Naive thymus-derived CD8-positive, alpha-beta T cell (primary cell): Measurements from ENCODE around the gene MYO1E. TPM values are rescaled to one million over a fixed set of nuclear protein-coding genes. Genes with fewer than 3 reads are reported as not detected.
"Not testable (repeated sequence)": the region's sequence is repeated elsewhere in the genome, so short reads cannot be mapped to it uniquely, and the experiment has no call there.

ENCODE experiments used
- ATAC-seq, 2 donors: fragments of 150-1000 bp; cut with Tn5 transposase in 1 of 2; sonication (Bioruptor Pico), chemical (Tn5 transposase) in 1 of 2; 1 replicate in 1 of 2; 2 replicates in 1 of 2; pipeline ENCODE4 v1.10.0; 2021; ENCODE audit warnings: mild to moderate bottlenecking in 2 of 2, moderate library complexity in 2 of 2
- POLR2A ChIA-PET: fragments of 350-600 bp; sonication (Branson Sonifier 250); formaldehyde crosslinking; loops from one replicate; lab custom pipeline; 2021; ENCODE audit warnings: antibody characterized with exemption; lab: Charles Lee
- DNase-seq, 10 donors: peaks; one replicate each; pipeline versions ENCODE4 v3.0.0 to v3.0.0-alpha.2; 2020 to 2022
- H3K27ac Mint-ChIP-seq, 10 donors: one replicate each; pipeline ENCODE4 v1.8.0; 2020 to 2022; ENCODE audit warnings: mild to moderate bottlenecking in 10 of 10, mixed read lengths in 10 of 10, moderate library complexity in 4 of 10, inconsistent platforms in 1 of 10
- H3K27me3 Mint-ChIP-seq, 5 donors: one replicate each; pipeline ENCODE4 v1.8.0; 2021 to 2022; ENCODE audit warnings: mixed read lengths in 5 of 5
- H3K36me3 Mint-ChIP-seq, 3 donors: one replicate each; pipeline ENCODE4 v1.8.0; 2020 to 2022; ENCODE audit warnings: mixed read lengths in 3 of 3, mild to moderate bottlenecking in 2 of 3, inconsistent platforms in 1 of 3
- H3K4me1 Mint-ChIP-seq, 4 donors: one replicate each; pipeline ENCODE4 v1.8.0; 2021 to 2022; ENCODE audit warnings: mixed read lengths in 4 of 4
- H3K4me3 Mint-ChIP-seq, 10 donors: one replicate each; pipeline ENCODE4 v1.8.0; 2020 to 2022; ENCODE audit warnings: mild to moderate bottlenecking in 10 of 10, mixed read lengths in 10 of 10, moderate library complexity in 6 of 10, inconsistent platforms in 1 of 10
- H3K9me3 Mint-ChIP-seq, 9 donors: one replicate each; pipeline ENCODE4 v1.8.0; 2020 to 2022; ENCODE audit warnings: mixed read lengths in 9 of 9, mild to moderate bottlenecking in 3 of 9, inconsistent platforms in 1 of 9, moderate library complexity in 1 of 9
- polyA plus RNA-seq, 3 donors: library from polyadenylated mRNA; unstranded; fragments of 300-500 nt; fragmentation: Illumina TruSeq; gene quantifications; one replicate each; pipeline ENCODE4 v1.2.3, GENCODE V29; 2021
- total RNA-seq, 8 experiments: library from RNA in 2 of 8; stranded (reverse) in 2 of 8; gene quantifications; one replicate each; pipeline ENCODE4 v1.2.3 and lab custom pipeline; 2021 to 2026

MYO1E gene
- total and polyA plus RNA-seq, 5 experiments from 2014 or later: 0.53 to 7.4 (median 3.4) TPM; not detected in 1

DNA sequence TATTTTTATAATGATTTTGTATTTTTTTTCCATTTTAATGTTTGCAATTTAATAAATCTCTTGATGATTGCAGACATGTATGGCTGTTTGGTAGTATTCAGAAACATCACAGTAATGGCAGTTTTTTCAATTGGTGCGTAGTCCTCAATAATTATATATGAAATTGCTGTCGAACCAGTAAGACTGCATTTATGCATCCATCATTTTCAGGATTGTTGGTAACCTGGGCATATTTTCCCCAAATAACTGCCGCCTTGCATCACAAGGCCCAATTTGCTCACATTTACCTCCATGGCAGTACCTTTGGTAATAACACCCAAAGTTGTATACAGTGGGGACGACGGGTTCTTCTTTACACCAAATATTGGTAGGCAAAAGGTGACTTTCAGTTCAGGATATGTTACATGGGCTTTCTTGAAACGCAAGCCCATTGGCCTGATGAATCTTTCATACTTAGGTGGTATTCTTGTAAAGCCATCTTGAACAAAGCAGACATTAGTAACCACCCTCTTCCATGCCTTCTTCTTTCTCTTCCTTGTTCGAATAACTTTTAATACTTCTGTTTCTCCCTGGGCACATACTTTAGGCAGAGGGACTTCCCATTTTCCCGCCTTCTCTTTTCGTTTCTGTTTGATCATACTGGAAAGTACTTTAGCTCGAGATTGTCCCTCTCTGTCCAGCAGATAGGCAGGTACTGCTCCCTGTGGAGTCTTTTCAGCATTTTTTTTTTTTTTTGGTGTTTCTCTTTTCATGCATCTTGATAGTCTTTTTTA, 28.6 kb upstream of the MYO1E start:
- ATAC-seq, H3K27ac Mint-ChIP-seq, DNase-seq, H3K9me3 Mint-ChIP-seq, POLR2A ChIA-PET, H3K36me3 Mint-ChIP-seq, H3K27me3 Mint-ChIP-seq: not testable (repeated sequence)
- Mint-ChIP-seq H3K4me3 (peak overlapping the region in 1 of 10 donors; percentile 0), H3K4me1 (peaks cover 4 to 60% (median 8%) of the 10 kb centered on the region in 4 donors)

DNA sequence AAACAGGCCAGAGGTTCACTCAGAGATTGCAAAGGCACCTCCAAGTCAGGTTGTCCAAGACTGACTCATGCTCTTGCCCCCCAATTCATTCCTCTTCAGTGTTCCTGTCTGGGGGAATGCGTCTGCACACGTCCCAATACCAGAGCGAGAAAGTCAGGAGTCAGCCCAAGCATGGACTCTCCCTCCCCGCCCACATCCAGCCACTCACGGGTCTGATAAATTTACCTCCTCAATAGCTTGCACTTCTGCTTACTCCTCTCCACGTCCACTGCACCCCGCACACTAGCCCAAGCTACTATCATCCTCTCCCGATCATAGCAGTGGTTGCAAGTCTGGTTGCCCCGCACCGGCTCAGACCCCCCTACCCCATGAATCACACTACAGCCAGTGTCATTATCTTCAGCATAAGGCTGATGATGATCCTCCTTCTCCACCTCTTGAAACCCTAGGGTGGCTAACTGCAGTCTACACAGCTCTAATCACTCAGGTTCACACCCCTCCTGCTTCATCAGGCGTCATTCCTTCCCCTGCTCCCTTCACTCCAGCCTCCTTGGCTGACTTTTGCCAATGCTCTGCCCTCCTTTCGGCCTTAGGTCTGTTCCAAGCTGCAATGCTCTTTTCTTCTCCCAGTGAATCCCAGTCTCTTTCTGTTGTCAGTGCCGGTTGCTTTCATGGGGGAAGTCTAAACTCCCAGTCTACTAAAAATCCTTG, 27.6 kb upstream of the MYO1E start:
- ATAC-seq (no peak), DNase-seq (no peak)
- H3K4me3 Mint-ChIP-seq: peak overlapping the region in 1 of 10 donors; percentile 26
- POLR2A ChIA-PET: no interaction called here
- H3K27me3 Mint-ChIP-seq: peaks cover 0 to 11% (median 2%) of the 10 kb centered on the region in 5 donors
- no peaks in the 10 kb centered on the region for H3K36me3 Mint-ChIP-seq
- peaks cover 4 to 58% (median 8%) of the 10 kb centered on the region in 4 donors for H3K4me1 Mint-ChIP-seq
- peak overlapping the region in 1 of 10 donors; percentile 34 for H3K27ac Mint-ChIP-seq
- H3K9me3 Mint-ChIP-seq: no peaks in the 10 kb centered on the region

DNA sequence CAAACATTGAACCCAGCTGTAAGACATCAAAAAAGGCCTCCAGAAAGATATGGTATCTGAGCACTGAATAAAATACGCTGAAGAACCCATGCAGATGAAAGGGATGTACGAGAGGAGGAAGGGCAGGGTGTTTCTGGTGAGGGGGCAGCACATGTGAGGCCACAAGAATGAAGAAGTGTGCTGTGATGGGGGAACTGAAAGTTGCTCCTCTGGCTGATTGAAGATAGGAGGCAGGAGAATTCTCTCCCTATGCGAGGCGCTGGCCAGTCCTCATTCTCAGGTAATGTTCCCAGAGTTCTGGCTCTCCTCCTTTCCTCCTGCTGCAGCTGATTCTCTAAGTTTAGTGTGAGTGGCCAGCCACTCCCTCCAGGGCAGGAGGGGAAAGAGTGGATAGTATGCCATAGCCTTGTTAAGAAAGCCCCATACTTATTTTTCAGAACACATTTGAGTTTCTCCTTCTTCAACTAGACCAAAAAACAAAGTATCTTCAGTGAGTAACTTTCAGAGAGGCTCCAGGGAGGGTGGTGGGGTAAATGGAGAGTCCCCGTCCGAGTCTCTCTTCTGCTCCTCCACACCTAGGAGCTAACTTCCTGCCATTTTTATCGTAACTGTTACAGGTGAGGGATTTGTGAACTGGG, 26.9 kb upstream of the MYO1E start:
- H3K27ac Mint-ChIP-seq: peak overlapping the region in 2 of 10 donors; percentile 34 to 58
- POLR2A ChIA-PET: no interaction called here
- peak overlapping the region in 1 of 10 donors; percentile 26 for H3K4me3 Mint-ChIP-seq
- DNase-seq (peak in 1 of 10 donors; percentile 24), ATAC-seq (peak in 1 of 2 donors; percentile 62)
- no peaks in the 10 kb centered on the region for H3K36me3 Mint-ChIP-seq
- H3K4me1 Mint-ChIP-seq: peaks cover 4 to 51% (median 8%) of the 10 kb centered on the region in 4 donors
- no peaks in the 10 kb centered on the region for H3K9me3 Mint-ChIP-seq
- H3K27me3 Mint-ChIP-seq: peaks cover 0 to 11% (median 2%) of the 10 kb centered on the region in 5 donors

DNA sequence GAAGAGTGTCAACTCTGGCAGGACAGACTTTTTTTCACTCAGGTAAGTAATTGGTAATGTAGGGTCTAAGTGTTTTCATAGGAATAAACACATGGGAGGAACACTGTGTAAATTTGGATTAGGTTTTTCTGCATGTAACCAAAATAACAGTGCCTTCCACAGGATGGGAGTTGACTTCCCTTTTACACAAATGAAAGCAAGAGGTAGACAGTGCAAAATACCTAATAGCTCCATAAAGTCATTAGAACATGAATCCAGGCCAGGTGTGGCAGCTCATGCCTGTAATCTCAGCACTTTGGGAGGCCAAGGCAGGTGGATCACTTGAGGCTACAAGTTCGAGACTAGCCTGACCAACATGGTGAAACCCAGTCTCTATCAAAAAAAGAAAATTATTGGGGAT, 25.5 kb upstream of the MYO1E start:
- POLR2A ChIA-PET: no interaction called here
- ATAC-seq (no peak), DNase-seq (no peak)
- Mint-ChIP-seq H3K4me1 (peaks cover 4 to 43% (median 8%) of the 10 kb centered on the region in 4 donors), H3K27ac (no peak overlapping the region), H3K9me3 (no peaks in the 10 kb centered on the region), H3K36me3 (no peaks in the 10 kb centered on the region), H3K4me3 (no peak overlapping the region), H3K27me3 (peaks cover 0 to 11% (median 2%) of the 10 kb centered on the region in 5 donors)

DNA sequence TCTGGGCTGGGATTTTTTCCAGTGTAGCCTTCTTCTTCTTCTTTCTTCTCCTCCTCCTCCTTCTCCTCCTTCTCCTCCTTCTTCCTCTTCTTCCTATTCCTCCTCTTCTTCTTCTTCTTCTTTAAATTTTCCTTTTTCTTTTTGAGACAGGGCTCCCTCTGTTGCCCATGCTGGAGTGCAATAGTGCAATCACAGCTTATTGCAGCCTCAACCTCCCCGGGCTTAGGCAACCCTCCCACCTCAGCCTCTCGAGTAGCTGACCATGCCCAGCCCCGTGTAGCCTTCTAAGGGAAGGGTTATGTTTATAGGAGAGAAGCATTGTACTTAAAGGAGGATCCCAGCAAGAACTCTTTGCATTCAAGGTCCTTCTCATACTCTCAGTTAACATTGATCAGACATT, 24.0 kb upstream of the MYO1E start:
- Mint-ChIP-seq H3K9me3 (no peaks in the 10 kb centered on the region), H3K4me1 (peaks cover 7 to 43% (median 8%) of the 10 kb centered on the region in 4 donors), H3K36me3 (no peaks in the 10 kb centered on the region), H3K4me3 (no peak overlapping the region), H3K27me3 (peaks cover 0 to 11% (median 0%) of the 10 kb centered on the region in 5 donors), H3K27ac (peak overlapping the region in 1 of 10 donors; percentile 3)
- DNase-seq (no peak), ATAC-seq (no peak)
- POLR2A ChIA-PET: no interaction called here

DNA sequence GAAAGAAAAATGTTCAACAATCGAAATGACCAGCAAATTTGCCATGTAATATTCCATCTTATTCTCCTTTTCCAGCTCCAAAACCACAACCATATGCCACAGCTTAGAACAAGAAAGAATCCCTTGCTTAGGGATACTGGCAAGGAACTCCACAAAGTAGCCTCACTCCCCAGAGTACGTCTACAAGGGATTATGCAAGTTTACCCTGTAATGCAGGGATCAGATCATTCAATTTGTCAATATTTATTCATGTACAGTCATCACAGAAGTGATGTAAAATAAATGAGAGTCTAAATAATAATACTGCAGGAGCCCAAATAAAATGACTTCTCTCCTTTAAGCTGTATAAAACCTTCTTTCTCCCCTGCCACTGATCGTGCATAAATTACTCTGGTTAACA, 23.5 kb upstream of the MYO1E start:
- Mint-ChIP-seq H3K4me1 (peaks cover 7 to 39% (median 8%) of the 10 kb centered on the region in 4 donors), H3K27me3 (peaks cover 0 to 11% (median 0%) of the 10 kb centered on the region in 5 donors), H3K27ac (no peak overlapping the region), H3K9me3 (no peaks in the 10 kb centered on the region), H3K36me3 (no peaks in the 10 kb centered on the region), H3K4me3 (no peak overlapping the region)
- no peak for ATAC-seq
- POLR2A ChIA-PET: no interaction called here
- no peak for DNase-seq

DNA sequence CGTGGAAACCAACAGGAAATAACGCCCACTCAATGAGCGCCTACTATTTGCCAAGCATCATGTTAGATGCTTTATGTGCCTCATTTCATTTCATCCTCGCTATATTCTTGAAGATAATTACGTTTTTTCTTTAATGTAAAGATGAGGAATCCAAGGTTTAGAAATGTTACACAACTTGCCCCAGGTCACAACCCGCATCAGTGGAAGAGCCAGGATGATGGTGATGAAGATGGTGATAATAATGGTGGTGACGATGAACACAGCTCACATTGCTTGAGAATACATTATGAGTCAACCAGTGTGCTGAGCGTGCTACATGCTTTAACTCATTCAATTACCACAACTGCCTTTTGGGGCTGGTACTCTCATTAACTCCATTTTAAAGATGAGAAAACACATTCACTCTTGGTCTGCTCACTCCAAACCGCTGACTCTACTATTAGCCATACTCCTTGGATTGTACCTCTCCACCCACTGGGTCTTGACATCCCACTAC, 21.5 kb upstream of the MYO1E start:
- Mint-ChIP-seq H3K27ac (no peak overlapping the region), H3K36me3 (no peaks in the 10 kb centered on the region), H3K9me3 (no peaks in the 10 kb centered on the region), H3K4me1 (peaks cover 3 to 23% (median 3%) of the 10 kb centered on the region in 4 donors), H3K27me3 (peaks cover 0 to 11% (median 0%) of the 10 kb centered on the region in 5 donors), H3K4me3 (no peak overlapping the region)
- ATAC-seq: no peak
- POLR2A ChIA-PET: no interaction called here
- DNase-seq: no peak

DNA sequence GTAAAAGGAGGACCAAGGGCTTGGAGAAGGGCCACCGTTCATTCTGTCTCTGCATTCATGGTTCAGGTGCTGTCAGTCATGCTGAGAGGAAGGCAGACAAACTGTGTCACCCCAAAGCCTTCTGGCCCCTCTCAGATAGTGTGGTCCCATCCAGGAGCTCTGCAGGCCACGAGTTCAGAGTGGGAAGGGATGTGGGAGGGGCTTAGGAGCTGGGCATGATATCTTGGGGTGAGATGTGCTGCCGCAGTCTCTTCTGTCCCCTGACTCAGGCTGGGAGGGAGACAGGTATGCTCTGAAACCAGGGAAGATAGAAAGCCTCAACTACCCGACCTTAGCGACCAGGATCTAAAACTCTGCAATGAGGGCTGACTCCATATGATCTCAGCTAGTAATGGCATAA, 19.6 kb upstream of the MYO1E start:
- peaks cover 0 to 11% (median 1%) of the 10 kb centered on the region in 4 donors for H3K4me1 Mint-ChIP-seq
- H3K4me3 Mint-ChIP-seq: no peak overlapping the region
- H3K27me3 Mint-ChIP-seq: peaks cover 0 to 11% (median 0%) of the 10 kb centered on the region in 5 donors
- ATAC-seq (no peak), DNase-seq (no peak)
- H3K9me3 Mint-ChIP-seq: no peaks in the 10 kb centered on the region
- H3K36me3 Mint-ChIP-seq: no peaks in the 10 kb centered on the region
- H3K27ac Mint-ChIP-seq: peak overlapping the region in 1 of 10 donors; percentile 68
- POLR2A ChIA-PET: no interaction called here

DNA sequence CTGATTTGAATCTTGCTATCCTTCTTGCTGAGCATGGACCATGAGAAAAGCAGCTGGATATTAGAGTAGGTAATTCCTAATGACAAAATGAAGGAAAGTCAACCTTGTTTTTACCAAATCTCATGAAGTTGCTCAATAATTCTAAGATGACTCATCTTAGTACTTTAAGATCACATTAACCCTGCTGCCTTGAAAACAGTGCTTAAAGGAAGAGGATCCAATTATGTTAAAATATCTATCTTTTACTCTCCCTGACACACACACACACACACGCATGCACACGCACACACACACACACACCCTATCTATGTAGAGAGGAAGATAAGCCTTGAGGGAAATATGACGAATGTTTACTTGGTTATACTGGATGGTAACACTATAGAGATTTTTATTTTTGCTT, 16.0 kb upstream of the MYO1E start:
- Mint-ChIP-seq H3K27ac (no peak overlapping the region), H3K4me3 (no peak overlapping the region), H3K9me3 (no peaks in the 10 kb centered on the region), H3K4me1 (peaks cover 0 to 10% (median 6%) of the 10 kb centered on the region in 4 donors), H3K36me3 (no peaks in the 10 kb centered on the region), H3K27me3 (no peaks in the 10 kb centered on the region)
- POLR2A ChIA-PET: no interaction called here
- ATAC-seq: no peak
- no peak for DNase-seq

DNA sequence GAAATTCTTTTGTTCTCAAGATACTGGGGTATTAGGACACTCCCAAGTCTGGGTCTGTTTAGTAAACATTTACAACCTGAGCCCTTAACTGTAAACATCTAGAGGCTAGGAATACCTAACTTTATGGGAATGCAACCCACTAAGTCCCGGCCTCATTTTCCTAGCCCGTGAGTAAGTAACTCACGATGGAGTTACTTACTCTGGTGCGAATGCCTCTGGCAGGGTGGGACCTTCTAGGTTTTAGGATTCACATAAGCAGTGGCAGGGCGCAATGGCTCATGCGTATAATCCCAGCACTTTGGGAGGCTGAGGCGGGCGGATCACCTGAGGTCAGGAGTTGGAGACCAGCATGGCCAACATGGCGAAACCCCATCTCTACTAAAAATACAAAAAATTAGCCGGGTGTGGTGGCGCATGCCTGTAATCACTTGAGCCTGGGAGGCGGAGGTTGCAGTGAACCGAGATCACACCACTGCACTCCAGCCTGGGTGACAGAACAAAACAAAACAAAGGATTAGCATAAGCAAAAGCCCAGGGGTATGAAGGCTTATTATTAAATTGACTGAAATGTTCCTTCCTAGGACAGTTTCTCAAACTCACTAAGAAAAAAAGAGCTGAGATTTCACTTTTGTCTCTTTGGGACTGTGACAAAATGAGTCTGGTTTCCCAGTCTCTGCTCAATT, 14.7 kb upstream of the MYO1E start:
- H3K27me3 Mint-ChIP-seq, H3K27ac Mint-ChIP-seq, H3K9me3 Mint-ChIP-seq, POLR2A ChIA-PET, H3K36me3 Mint-ChIP-seq, H3K4me1 Mint-ChIP-seq, DNase-seq, H3K4me3 Mint-ChIP-seq, ATAC-seq: not testable (repeated sequence)

DNA sequence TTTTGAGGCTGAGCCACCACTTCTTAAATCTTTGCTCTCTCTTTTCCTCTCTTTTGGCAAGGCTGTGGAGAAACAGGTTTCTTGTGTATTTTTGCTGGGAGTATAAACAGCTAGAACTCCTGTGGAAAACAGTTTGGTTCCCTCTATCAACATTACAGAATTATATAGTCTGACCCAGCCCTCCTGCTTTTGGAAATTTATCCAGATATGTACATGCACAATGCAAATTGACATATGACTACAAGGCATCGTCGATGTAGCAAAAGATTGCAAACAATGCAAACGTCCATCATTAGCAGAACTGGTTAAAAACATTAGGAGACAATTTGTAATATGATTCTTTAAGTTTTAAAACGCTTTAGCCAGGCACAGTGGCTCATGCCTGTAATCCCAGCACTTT, 12.5 kb upstream of the MYO1E start:
- H3K36me3 Mint-ChIP-seq: no peaks in the 10 kb centered on the region
- H3K4me3 Mint-ChIP-seq: no peak overlapping the region
- peaks cover 0 to 10% (median 4%) of the 10 kb centered on the region in 4 donors for H3K4me1 Mint-ChIP-seq
- H3K27me3 Mint-ChIP-seq: peaks cover 0 to 2% (median 0%) of the 10 kb centered on the region in 5 donors
- DNase-seq (no peak), ATAC-seq (no peak)
- peak overlapping the region in 1 of 10 donors; percentile 22 for H3K27ac Mint-ChIP-seq
- POLR2A ChIA-PET: no interaction called here
- H3K9me3 Mint-ChIP-seq: no peaks in the 10 kb centered on the region

DNA sequence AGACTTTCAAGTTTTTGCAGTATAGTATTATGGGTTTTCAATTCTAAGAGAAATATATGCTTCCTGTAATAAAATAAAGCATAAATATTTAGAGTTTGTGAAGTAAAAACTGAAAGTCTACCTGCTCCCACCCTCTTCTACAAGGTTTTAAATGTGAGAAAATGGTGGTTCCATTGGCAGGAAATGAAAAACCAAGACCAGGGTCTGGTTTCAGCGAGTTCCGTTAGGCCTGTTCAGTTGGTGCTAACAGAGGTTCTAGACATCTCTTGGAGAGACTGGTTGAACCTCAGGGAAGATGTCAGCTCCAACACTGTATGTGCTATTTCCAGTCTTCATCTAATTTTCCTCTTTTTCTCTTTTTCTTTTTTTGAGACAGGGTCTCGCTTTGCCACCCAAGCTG, 11.8 kb upstream of the MYO1E start:
- ATAC-seq (no peak), DNase-seq (peak in 1 of 10 donors; percentile 29)
- Mint-ChIP-seq H3K4me3 (no peak overlapping the region), H3K9me3 (no peaks in the 10 kb centered on the region), H3K27me3 (peaks cover 0 to 2% (median 0%) of the 10 kb centered on the region in 5 donors), H3K4me1 (peaks cover 0 to 10% (median 4%) of the 10 kb centered on the region in 4 donors), H3K27ac (no peak overlapping the region), H3K36me3 (no peaks in the 10 kb centered on the region)
- POLR2A ChIA-PET: interaction anchor here (0.6 kb wide), 1 partner anchor 77 kb away, joined by 3 read pairs; no protein-coding TSS in a partner anchor
